NCI-H2029 (cell line): Measurements from ENCODE around the gene PDGFD.

ENCODE experiments used
- DNase-seq: peaks from one replicate; lab custom pipeline; 2025; lab: John Stamatoyannopoulos, UW

The PDGFD gene

GRCh38 chr11:104093426-104094280 is 70.3 kb downstream of the PDGFD start:
- DNase-seq, result no peak

GRCh38 chr11:104092744-104093143 is 71.2 kb downstream of the PDGFD start:
- DNase-seq, result no peak

- DNase-seq, result no peak
Measured at GRCh38 chr11:104091281-104092096, 72.5 kb downstream of the PDGFD start.

- no peak for DNase-seq
Measured at GRCh38 chr11:104090767-104091166, 73.2 kb downstream of the PDGFD start.

GRCh38 chr11:104089481-104089880 is 74.5 kb downstream of the PDGFD start:
- no peak for DNase-seq

- DNase-seq, result no peak
Measured at GRCh38 chr11:104086621-104087020, 77.3 kb downstream of the PDGFD start.

GRCh38 chr11:104078995-104079394 is 85.0 kb downstream of the PDGFD start:
- DNase-seq, result no peak

GRCh38 chr11:104078245-104078644 is 85.7 kb downstream of the PDGFD start:
- DNase-seq, result no peak

- no peak for DNase-seq
Measured at GRCh38 chr11:104076455-104076854, 87.5 kb downstream of the PDGFD start.

- no peak for DNase-seq
Measured at GRCh38 chr11:104075706-104076105, 88.2 kb downstream of the PDGFD start.

- no peak for DNase-seq
Measured at GRCh38 chr11:104075091-104075490, 88.9 kb downstream of the PDGFD start.

- DNase-seq, result no peak
Measured at GRCh38 chr11:104073950-104074705, 89.8 kb downstream of the PDGFD start.

GRCh38 chr11:104067534-104067933 is 96.4 kb downstream of the PDGFD start:
- DNase-seq, result no peak

- DNase-seq, result no peak
Measured at GRCh38 chr11:104064034-104064630, 99.8 kb downstream of the PDGFD start.

- DNase-seq, result no peak
Measured at GRCh38 chr11:104061853-104062521, 102.0 kb downstream of the PDGFD start.

GRCh38 chr11:104060820-104061219 is 103.1 kb downstream of the PDGFD start:
- DNase-seq, result no peak

- no peak for DNase-seq
Measured at GRCh38 chr11:104060004-104060794, 103.7 kb downstream of the PDGFD start.

GRCh38 chr11:104058680-104059079 is 105.3 kb downstream of the PDGFD start:
- DNase-seq, result no peak

GRCh38 chr11:104057908-104058307 is 106.0 kb downstream of the PDGFD start:
- no peak for DNase-seq

GRCh38 chr11:104055596-104055995 is 108.4 kb downstream of the PDGFD start:
- no peak for DNase-seq
